HEK293 (cell line): ENCODE measurements around the gene ANTXR2.

Source experiments
- CTCF ChIA-PET: fragments of 350-600 bp; formaldehyde crosslinking; extraction: SDS; loops from one replicate; lab custom pipeline; 2021; ENCODE audit warnings: antibody characterized with exemption; lab: Yijun Ruan, JAX
- POLR2A ChIA-PET: fragments of 300-600 bp; formaldehyde crosslinking; extraction: SDS; loops from one replicate; lab custom pipeline; 2020; ENCODE audit warnings: antibody characterized with exemption, inconsistent platforms; lab: Yijun Ruan, JAX
- H3K27ac ChIP-seq: fragments of 200-500 bp; sonication (Bioruptor generic); 2 replicates; pipeline ENCODE4 v1.5.1; 2014; ENCODE audit warnings: low read depth, low read length, control low read depth, inconsistent platforms; ENCODE audit errors: extremely low read depth
- H3K36me3 ChIP-seq, 2 experiments: fragments of 200-500 bp in 1 of 2; sonication (Bioruptor generic) in 1 of 2; 1 replicate in 1 of 2; 2 replicates in 1 of 2; pipeline ENCODE4 v1.5.1; 2014 to 2017; ENCODE audit warnings: inconsistent platforms in 2 of 2, low read length in 2 of 2; ENCODE audit not compliant: control insufficient read depth in 2 of 2, insufficient read depth in 1 of 2
- H3K4me1 ChIP-seq: fragments of 200-500 bp; sonication (Bioruptor generic); 2 replicates; pipeline ENCODE4 v1.5.1; 2014; ENCODE audit warnings: mild to moderate bottlenecking, low read length, inconsistent platforms; ENCODE audit not compliant: control insufficient read depth, insufficient read depth
- H3K4me3 ChIP-seq: 2 replicates; pipeline ENCODE4 v1.5.1; 2011; ENCODE audit warnings: low read depth, mild to moderate bottlenecking, control low read depth, low read length, moderate library complexity
- H3K9me3 ChIP-seq: fragments of 200-500 bp; sonication (Bioruptor generic); 2 replicates; pipeline ENCODE4 v1.5.1; 2014; ENCODE audit warnings: low read depth, low read length, inconsistent platforms; ENCODE audit not compliant: control insufficient read depth, insufficient read depth
- EGR2 ChIP-seq: fragments of 450-650 bp; formaldehyde crosslinking; IDR thresholded peaks from 2 replicates; pipeline ENCODE4 v1.5.1; 2016; ENCODE audit warnings: low read depth, missing biosample characterization, missing genetic modification characterization
- ZNF16 ChIP-seq: fragments of 450-650 bp; formaldehyde crosslinking; IDR thresholded peaks from 2 replicates; pipeline ENCODE4 v1.5.1; 2016; ENCODE audit warnings: low read depth, missing biosample characterization, missing genetic modification characterization
- ZNF211 ChIP-seq: fragments of 450-650 bp; formaldehyde crosslinking; IDR thresholded peaks from 2 replicates; pipeline ENCODE4 v1.5.1; 2016; ENCODE audit warnings: low read depth, missing biosample characterization, missing genetic modification characterization
- ZNF324 ChIP-seq: fragments of 450-650 bp; formaldehyde crosslinking; IDR thresholded peaks from 2 replicates; pipeline ENCODE4 v1.5.1; 2016; ENCODE audit warnings: missing biosample characterization, missing genetic modification characterization
- ZNF366 ChIP-seq: fragments of 450-650 bp; formaldehyde crosslinking; conservative IDR thresholded peaks from 2 replicates; pipeline ENCODE4 v1.5.1; 2016; ENCODE audit warnings: missing biosample characterization, missing genetic modification characterization
- ZNF423 ChIP-seq: fragments of 450-650 bp; formaldehyde crosslinking; IDR thresholded peaks from 2 replicates; pipeline ENCODE4 v1.5.1; 2016; ENCODE audit warnings: missing biosample characterization, missing genetic modification characterization
- ZNF529 ChIP-seq: fragments of 450-650 bp; formaldehyde crosslinking; IDR thresholded peaks from 2 replicates; pipeline ENCODE4 v1.5.1; 2017; ENCODE audit warnings: missing genetic modification characterization, missing biosample characterization; ENCODE audit not compliant: insufficient replicate concordance
- ZNF701 ChIP-seq: fragments of 450-650 bp; formaldehyde crosslinking; IDR thresholded peaks from 2 replicates; pipeline ENCODE4 v1.5.1; 2016; ENCODE audit warnings: missing biosample characterization, missing genetic modification characterization
- ZNF830 ChIP-seq: fragments of 450-650 bp; IDR thresholded peaks from 2 replicates; pipeline ENCODE4 v1.5.0; 2018; ENCODE audit warnings: missing biosample characterization, missing genetic modification characterization, low read depth, mild to moderate bottlenecking, moderate library complexity
- TF ChIP-seq, protein P1 (sequence below): fragments of 450-650 bp; formaldehyde crosslinking; IDR thresholded peaks from 2 replicates; pipeline ENCODE4 v1.5.1; 2016; ENCODE audit warnings: missing biosample characterization, missing genetic modification characterization

The ANTXR2 gene

DNA sequence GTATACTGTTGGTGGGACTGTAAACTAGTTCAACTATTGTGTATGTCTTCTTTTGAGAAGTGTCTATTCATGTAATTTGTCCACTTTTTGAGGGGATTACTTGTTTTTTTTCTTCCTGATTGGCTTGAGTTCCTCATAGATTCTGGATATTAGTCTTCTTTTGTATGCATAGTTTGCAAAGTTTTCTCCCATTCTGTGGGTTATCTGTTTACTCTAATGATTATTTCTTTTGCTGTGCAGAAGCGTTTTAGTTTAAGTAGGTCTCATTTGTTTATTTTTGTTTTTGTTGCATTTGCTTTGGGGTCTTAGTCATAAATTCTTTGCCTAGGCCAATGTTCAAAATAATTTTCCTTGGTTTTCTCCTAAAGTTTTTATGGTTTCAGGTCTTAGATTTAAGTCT, 26.6 kb upstream of the ANTXR2 start (continued):
- TF ChIP-seq, protein P1, sequence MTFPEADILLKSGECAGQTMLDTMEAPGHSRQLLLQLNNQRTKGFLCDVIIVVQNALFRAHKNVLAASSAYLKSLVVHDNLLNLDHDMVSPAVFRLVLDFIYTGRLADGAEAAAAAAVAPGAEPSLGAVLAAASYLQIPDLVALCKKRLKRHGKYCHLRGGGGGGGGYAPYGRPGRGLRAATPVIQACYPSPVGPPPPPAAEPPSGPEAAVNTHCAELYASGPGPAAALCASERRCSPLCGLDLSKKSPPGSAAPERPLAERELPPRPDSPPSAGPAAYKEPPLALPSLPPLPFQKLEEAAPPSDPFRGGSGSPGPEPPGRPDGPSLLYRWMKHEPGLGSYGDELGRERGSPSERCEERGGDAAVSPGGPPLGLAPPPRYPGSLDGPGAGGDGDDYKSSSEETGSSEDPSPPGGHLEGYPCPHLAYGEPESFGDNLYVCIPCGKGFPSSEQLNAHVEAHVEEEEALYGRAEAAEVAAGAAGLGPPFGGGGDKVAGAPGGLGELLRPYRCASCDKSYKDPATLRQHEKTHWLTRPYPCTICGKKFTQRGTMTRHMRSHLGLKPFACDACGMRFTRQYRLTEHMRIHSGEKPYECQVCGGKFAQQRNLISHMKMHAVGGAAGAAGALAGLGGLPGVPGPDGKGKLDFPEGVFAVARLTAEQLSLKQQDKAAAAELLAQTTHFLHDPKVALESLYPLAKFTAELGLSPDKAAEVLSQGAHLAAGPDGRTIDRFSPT (tag by site-specific recombination) = no peak
- TF ChIP-seq ZNF16 (tag by site-specific recombination) = no peak
- no peak for TF ChIP-seq EGR2 (tag by site-specific recombination)
- TF ChIP-seq ZNF701 = no peak
- TF ChIP-seq, all 188 proteins: peak for 0

DNA sequence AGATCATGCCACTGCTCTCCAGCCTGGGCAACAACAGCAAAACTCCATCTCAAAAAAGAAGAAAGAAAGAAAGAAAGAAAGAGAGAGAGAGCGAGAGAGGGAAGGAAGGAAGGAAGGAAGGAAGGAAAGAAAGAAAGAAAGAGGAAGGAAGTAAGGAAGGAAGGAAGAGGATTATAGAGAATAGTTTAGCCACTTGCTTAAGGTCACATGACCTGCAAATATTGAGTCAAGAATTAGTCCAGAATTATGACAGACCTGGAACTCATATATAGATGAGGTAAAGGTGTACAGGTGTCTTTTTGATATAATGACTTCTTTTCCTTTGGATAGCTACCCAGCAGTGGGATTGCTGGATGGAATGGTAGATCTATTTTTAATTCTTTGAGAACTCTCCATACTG, 25.6 kb upstream of the ANTXR2 start:
- ChIA-PET POLR2A (no interaction called here), CTCF (no interaction called here)
- TF ChIP-seq ZNF366 (peak; percentile 70), ZNF211 (tag by site-specific recombination) (no peak)
- Histone ChIP-seq H3K9me3 (no peaks in the 10 kb centered on the region), H3K27ac (no peak overlapping the region), H3K36me3 (no peaks in the 10 kb centered on the region), H3K4me1 (no peaks in the 10 kb centered on the region), H3K4me3 (no peak overlapping the region)

DNA sequence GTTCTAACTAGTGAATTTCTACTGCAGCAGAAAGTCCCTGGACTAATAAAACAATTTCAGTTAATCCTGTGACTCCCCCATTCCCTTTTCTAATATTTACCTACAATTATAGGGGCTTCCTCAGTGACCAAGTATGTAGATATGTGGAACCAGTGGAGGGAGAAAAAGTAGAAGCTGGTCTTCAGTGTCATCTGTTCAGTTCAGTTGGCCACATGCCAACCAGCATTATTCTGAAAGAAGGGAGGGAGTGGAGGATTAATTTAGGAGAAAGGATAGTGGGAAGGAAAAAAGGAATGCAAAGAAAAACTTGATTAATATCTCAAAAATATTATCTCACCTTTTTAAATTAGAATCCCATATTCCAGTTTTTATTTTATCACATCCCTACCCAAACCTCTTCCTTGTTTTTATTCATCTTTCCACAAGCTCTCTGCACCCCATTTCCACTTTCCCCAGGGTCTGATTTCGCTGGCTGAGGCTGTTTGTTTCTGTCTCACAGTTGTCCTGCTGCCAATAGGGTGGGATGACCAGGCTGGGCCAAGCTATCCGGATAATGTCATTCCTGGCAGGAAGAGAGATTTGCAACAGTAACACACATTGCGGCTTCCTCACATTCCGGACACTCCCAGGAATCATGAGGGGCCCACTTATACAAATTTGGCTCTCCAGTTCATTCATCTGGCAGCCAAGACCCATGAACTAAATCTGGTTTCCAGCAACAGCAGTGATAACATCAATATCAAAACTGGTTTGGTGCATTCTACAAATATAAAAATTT, 24.6 kb upstream of the ANTXR2 start:
- H3K36me3 ChIP-seq = no peaks in the 10 kb centered on the region
- H3K27ac ChIP-seq = no peak overlapping the region
- H3K4me3 ChIP-seq = no peak overlapping the region
- POLR2A ChIA-PET = no interaction called here
- TF ChIP-seq ZNF529 (tag by site-specific recombination) (no peak), ZNF830 (tag by site-specific recombination) (peak; percentile 11; the same call in 1 of the 2 replicates)
- H3K9me3 ChIP-seq = no peaks in the 10 kb centered on the region
- no peaks in the 10 kb centered on the region for H3K4me1 ChIP-seq
- CTCF ChIA-PET = no interaction called here

DNA sequence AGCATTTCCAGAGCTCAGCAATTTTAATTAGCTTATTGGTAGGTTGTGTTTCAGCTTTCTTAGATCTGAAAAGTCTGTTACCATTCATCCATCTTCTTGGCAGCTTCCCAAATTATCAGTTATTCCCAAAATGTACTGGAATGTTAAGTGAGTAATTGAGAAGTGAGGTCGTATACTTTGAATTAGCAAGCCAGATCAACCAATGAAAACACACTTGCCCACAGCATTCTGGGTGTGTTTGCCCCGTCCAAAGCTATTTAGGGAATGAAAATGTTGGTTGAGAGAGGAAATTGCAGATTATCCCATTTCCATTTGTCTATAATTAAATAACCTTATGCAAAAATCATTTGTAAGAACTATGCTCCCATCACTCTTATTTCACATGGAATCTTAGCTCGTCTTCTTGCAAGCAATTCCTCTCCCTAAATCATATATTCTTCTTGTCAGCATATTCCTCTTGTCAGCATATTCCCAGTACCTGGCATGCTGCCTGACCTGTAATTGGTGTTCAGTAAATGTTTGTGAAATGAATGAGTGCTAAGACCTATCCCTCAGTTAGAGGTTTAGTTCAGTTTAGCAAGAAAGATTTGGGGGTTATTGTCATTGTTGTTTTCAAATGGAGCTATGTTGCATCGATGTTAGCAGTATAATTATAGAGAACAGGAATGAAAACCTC, 23.3 kb upstream of the ANTXR2 start:
- Histone ChIP-seq H3K4me3 (no peak overlapping the region), H3K36me3 (no peaks in the 10 kb centered on the region), H3K4me1 (no peaks in the 10 kb centered on the region), H3K27ac (no peak overlapping the region), H3K9me3 (no peaks in the 10 kb centered on the region)
- POLR2A ChIA-PET = no interaction called here
- CTCF ChIA-PET = interaction anchor here (0.6 to 1.3 kb wide), 2 partner anchors 87 to 1144 kb away, joined by 3 to 4 read pairs; no protein-coding TSS in a partner anchor
- TF ChIP-seq, protein P1 (tag by site-specific recombination) = no peak
- TF ChIP-seq ZNF324 (no peak), ZNF423 (tag by site-specific recombination) (no peak)
- TF ChIP-seq, all 188 proteins: peak for 0
